Lung (tissue), 12 donors: ENCODE measurements around the gene MSL2. TPM values are rescaled to one million over a fixed set of nuclear protein-coding genes. Genes with fewer than 3 reads are reported as not detected.
"Not testable (repeated sequence)": the region's sequence is repeated elsewhere in the genome, so short reads cannot be mapped to it uniquely, and the experiment has no call there.

Experiments used
- ATAC-seq: fragments of 200-7000 bp; cut with Tn5 transposase; one replicate; pipeline ENCODE4 v1.9.1; 2020; ENCODE audit warnings: moderate number of reproducible peaks; ENCODE audit not compliant: insufficient read depth, low FRiP score
- DNase-seq, 3 donors: peaks; one replicate each; pipeline ENCODE4 v3.0.0-alpha.2; 2013 to 2017
- H3K27ac ChIP-seq, 2 donors: one replicate each; pipeline ENCODE4 v1.5.1; 2013; ENCODE audit warnings: mild to moderate bottlenecking in 2 of 2, moderate library complexity in 2 of 2, control low read depth in 1 of 2, inconsistent platforms in 1 of 2, low read depth in 1 of 2, low read length in 1 of 2
- H3K27me3 ChIP-seq, 3 donors: one replicate each; pipeline ENCODE4 v1.5.1; 2013; ENCODE audit warnings: low read length in 2 of 3; ENCODE audit not compliant: control insufficient read depth in 3 of 3, insufficient read depth in 3 of 3
- H3K36me3 ChIP-seq, 4 donors: one replicate each; pipeline ENCODE4 v1.5.1; 2013; ENCODE audit warnings: low read length in 4 of 4, mild to moderate bottlenecking in 1 of 4, moderate library complexity in 1 of 4; ENCODE audit not compliant: control insufficient read depth in 4 of 4, insufficient read depth in 4 of 4
- H3K4me1 ChIP-seq, 5 donors: one replicate each; pipeline ENCODE4 v1.5.1; 2013; ENCODE audit warnings: low read length in 5 of 5, mild to moderate bottlenecking in 2 of 5, moderate library complexity in 1 of 5; ENCODE audit not compliant: control insufficient read depth in 5 of 5, insufficient read depth in 5 of 5
- H3K4me3 ChIP-seq: one replicate; pipeline ENCODE4 v1.5.1; 2013; ENCODE audit warnings: mild to moderate bottlenecking, control low read depth, moderate library complexity
- H3K9ac ChIP-seq, 2 donors: one replicate each; pipeline ENCODE4 v1.5.1; 2013; ENCODE audit warnings: low read length in 2 of 2, control low read depth in 1 of 2; ENCODE audit not compliant: insufficient read depth in 1 of 2
- H3K9me3 ChIP-seq, 4 donors: one replicate each; pipeline ENCODE4 v1.5.1; 2013; ENCODE audit warnings: low read length in 3 of 4, mild to moderate bottlenecking in 1 of 4, moderate library complexity in 1 of 4; ENCODE audit not compliant: control insufficient read depth in 4 of 4, insufficient read depth in 3 of 4
- CTCF ChIP-seq: IDR thresholded peaks from 2 replicates; pipeline ENCODE4 v1.5.1; 2012; ENCODE audit warnings: mild to moderate bottlenecking; ENCODE audit errors: control extremely low read depth, extremely low read depth
- WGBS, 2 donors: extraction: QIAGEN DNeasy Blood & Tissue Kit; methylation state at CpG; one replicate each; pipeline ENCODE4 v1.1.7; 2013; 5-methylcytosine and 5-hydroxymethylcytosine counted together
- polyA plus RNA-seq, 2 donors: library from polyadenylated mRNA; stranded (reverse); fragments of 200-250 nt; gene quantifications; one replicate each; pipeline ENCODE4 v1.2.1, GENCODE V29; 2013
- total RNA-seq, 2 donors: library from RNA; depleted of rRNA in 1 of 2; stranded (reverse); fragments of >200 nt in 1 of 2; gene quantifications; one replicate each; pipeline ENCODE4 v1.2.1, GENCODE V29; 2014 to 2021
- donor health status: control.
- donor health status: control.
- donor health status: Bipolar disorder and iron deficiency.
- donor health status: healthy.
- donor health status: DM: yes; HTN: yes; CAD: no.

Gene MSL2
- total and polyA plus RNA-seq, 4 donors, result 5.4 to 44.0 (median 20.1) TPM

GRCh38 chr3:136194409-136195257 is 1.5 kb downstream of the MSL2 start:
- H3K36me3 ChIP-seq, result peaks cover 0 to 19% (median 1%) of the 10 kb centered on the region in 4 donors
- no peaks in the 10 kb centered on the region for H3K9me3 ChIP-seq
- H3K9ac ChIP-seq, result peak overlapping the region; percentile 80 to 97
- no peak for ATAC-seq
- H3K4me1 ChIP-seq, result peaks cover 3 to 36% (median 12%) of the 10 kb centered on the region in 5 donors
- 0% methylated on average over 47 of the region's 47 CpGs for WGBS, 2 donors
- H3K27me3 ChIP-seq, result no peaks in the 10 kb centered on the region
- H3K4me3 ChIP-seq, result peak overlapping the region; percentile 78
- no peak for TF ChIP-seq CTCF
- peak overlapping the region; percentile 100 for H3K27ac ChIP-seq
- peak; percentile 74 to 84 (median 80) for DNase-seq

GRCh38 chr3:136193278-136194054 is 2.7 kb downstream of the MSL2 start:
- WGBS, 2 donors, result 0 to 1% methylated on average over 5 to 6 of the region's 6 CpGs
- Histone ChIP-seq H3K4me3 (peak overlapping the region; percentile 28), H3K9me3 (no peaks in the 10 kb centered on the region), H3K36me3 (peaks cover 0 to 19% (median 1%) of the 10 kb centered on the region in 4 donors), H3K27ac (peak overlapping the region in 1 of 2 donors; percentile 66), H3K27me3 (no peaks in the 10 kb centered on the region), H3K9ac (peak overlapping the region in 1 of 2 donors; percentile 97), H3K4me1 (peaks cover 4 to 38% (median 12%) of the 10 kb centered on the region in 5 donors)
- DNase-seq (peak in 2 of 3 donors; percentile 45 to 47), ATAC-seq (no peak)
- TF ChIP-seq CTCF, result no peak

GRCh38 chr3:136192831-136193230 is 3.3 kb downstream of the MSL2 start:
- H3K27ac ChIP-seq, result no peak overlapping the region
- peaks cover 7 to 41% (median 12%) of the 10 kb centered on the region in 5 donors for H3K4me1 ChIP-seq

GRCh38 chr3:136192195-136192594 is 3.9 kb downstream of the MSL2 start:
- H3K4me3 ChIP-seq, H3K27me3 ChIP-seq, DNase-seq, H3K27ac ChIP-seq, ATAC-seq, H3K9me3 ChIP-seq: not testable (repeated sequence)
- Histone ChIP-seq H3K9ac (peak overlapping the region in 1 of 2 donors; percentile 97), H3K36me3 (peaks cover 0 to 19% (median 0%) of the 10 kb centered on the region in 4 donors), H3K4me1 (peaks cover 7 to 35% (median 12%) of the 10 kb centered on the region in 5 donors)
- WGBS, 2 donors, result 28 to 48% methylated on average over 6 of the region's 6 CpGs

More at GRCh38 chr3:136192831-136193230, 3.3 kb downstream of the MSL2 start:
- Histone ChIP-seq H3K9ac (peak overlapping the region in 1 of 2 donors; percentile 97), H3K36me3 (peaks cover 0 to 19% (median 1%) of the 10 kb centered on the region in 4 donors), H3K4me3 (no peak overlapping the region), H3K9me3 (no peaks in the 10 kb centered on the region), H3K27me3 (no peaks in the 10 kb centered on the region)
- no peak for ATAC-seq
- WGBS, 2 donors, result 0 to 2% methylated on average over 2 of the region's 2 CpGs
- no peak for TF ChIP-seq CTCF
- DNase-seq, result peak in 2 of 3 donors; percentile 31 to 34
